Sigmoid colon (tissue), 4 donors: Measurements from ENCODE around the gene SNX15.

ENCODE experiments used
- POLR2A ChIP-seq, 2 donors: fragments of 450-650 bp; IDR thresholded peaks; one replicate each; pipeline ENCODE4 v1.6.1; 2016; ENCODE audit warnings: antibody characterized with exemption in 2 of 2, mild to moderate bottlenecking in 2 of 2, moderate library complexity in 2 of 2
- POLR2AphosphoS5 ChIP-seq, 4 donors: sonication (generic); formaldehyde crosslinking; IDR thresholded peaks; one replicate each; pipeline ENCODE4 v1.6.1; 2017; ENCODE audit warnings: antibody characterized with exemption in 4 of 4
- TF ChIP-seq, protein P1 (sequence below), 4 experiments: fragments of 450-650 bp in 3 of 4; fragments of 200-600 bp in 1 of 4; IDR thresholded peaks; one replicate each; pipeline ENCODE4 v1.5.1; 2016 to 2019; ENCODE audit warnings: antibody characterized with exemption in 4 of 4, mild to moderate bottlenecking in 3 of 4, moderate library complexity in 2 of 4

DNA sequence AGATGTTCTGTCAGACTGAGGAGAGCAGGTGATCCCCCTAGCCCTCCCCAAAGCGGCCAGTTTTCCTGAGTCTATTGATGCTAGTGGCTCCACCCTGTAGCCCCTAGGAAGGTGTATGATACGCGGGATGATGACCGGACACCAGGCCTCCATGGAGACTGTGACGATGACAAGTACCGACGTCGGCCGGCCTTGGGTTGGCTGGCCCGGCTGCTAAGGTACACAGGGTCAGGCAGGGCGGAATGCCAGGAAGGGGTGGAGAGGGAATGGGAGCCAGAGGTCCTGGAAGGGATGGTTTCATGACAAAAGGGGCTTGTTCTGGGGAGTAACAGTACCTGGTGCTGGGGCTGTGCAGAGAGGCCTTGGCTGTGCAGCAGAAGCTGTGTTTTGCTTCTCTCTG, 60.0 kb downstream of the SNX15 start:
- TF ChIP-seq, protein P1, sequence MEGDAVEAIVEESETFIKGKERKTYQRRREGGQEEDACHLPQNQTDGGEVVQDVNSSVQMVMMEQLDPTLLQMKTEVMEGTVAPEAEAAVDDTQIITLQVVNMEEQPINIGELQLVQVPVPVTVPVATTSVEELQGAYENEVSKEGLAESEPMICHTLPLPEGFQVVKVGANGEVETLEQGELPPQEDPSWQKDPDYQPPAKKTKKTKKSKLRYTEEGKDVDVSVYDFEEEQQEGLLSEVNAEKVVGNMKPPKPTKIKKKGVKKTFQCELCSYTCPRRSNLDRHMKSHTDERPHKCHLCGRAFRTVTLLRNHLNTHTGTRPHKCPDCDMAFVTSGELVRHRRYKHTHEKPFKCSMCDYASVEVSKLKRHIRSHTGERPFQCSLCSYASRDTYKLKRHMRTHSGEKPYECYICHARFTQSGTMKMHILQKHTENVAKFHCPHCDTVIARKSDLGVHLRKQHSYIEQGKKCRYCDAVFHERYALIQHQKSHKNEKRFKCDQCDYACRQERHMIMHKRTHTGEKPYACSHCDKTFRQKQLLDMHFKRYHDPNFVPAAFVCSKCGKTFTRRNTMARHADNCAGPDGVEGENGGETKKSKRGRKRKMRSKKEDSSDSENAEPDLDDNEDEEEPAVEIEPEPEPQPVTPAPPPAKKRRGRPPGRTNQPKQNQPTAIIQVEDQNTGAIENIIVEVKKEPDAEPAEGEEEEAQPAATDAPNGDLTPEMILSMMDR (IDR thresholded peaks at IDR 0.05) = no peak
- no peak for TF ChIP-seq POLR2A (IDR thresholded peaks at IDR 0.05)
- no peak for TF ChIP-seq POLR2AphosphoS5 (IDR thresholded peaks at IDR 0.05)
